HG02759 (cell line): ENCODE data around the gene PPARA.

Source experiments
- ATAC-seq: cut with Tn5 transposase; IDR thresholded peaks from one replicate; pipeline ENCODE4 v1.9.1; 2021; ENCODE audit warnings: mild to moderate bottlenecking, moderate library complexity; ENCODE audit not compliant: unreplicated experiment

Gene PPARA

GRCh38 chr22:46269564-46269963, 119.2 kb downstream of the PPARA start:
- ATAC-seq = no peak

- ATAC-seq = no peak
Observed at GRCh38 chr22:46272196-46272595, 121.9 kb downstream of the PPARA start.

DNA sequence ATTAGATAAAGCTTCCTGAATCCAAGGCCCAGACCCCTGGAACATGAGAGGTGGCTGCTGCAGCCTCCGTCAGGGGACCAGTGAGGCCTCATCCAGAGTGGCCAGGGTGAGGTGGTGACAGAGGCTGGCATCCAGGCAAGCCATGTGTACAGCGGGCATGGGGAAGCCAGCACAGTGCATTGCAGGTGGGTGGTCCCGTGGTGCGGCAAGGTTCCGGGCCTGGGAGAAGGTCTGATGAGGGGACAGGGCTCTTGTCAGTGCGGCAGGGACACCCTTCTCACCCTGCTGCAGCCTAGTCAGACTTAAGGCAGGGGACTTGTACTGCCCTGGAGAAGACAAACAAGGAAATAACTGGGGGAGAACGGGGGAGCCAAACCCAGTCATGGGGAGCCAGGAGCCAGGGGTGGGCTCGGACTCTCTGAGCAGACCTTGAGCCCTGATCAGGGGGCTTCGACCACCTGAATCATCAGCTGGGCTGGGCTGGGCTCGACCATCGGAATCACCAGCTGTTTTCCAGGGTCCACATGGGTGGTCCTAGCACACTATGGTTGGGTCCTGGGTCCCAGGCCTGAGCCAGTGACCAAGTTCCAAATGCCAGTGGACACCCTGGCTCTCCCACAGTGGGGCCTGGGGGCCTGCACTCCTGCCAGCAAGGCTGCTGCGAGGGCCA, 122.6 kb downstream of the PPARA start:
- no peak for ATAC-seq

- no peak for ATAC-seq
Observed at GRCh38 chr22:46273432-46274148, 123.3 kb downstream of the PPARA start.

GRCh38 chr22:46274381-46274780, 124.1 kb downstream of the PPARA start:
- no peak for ATAC-seq

- ATAC-seq = no peak
Observed at GRCh38 chr22:46275455-46276122, 125.3 kb downstream of the PPARA start.

GRCh38 chr22:46276563-46276962, 126.2 kb downstream of the PPARA start:
- ATAC-seq = no peak

DNA sequence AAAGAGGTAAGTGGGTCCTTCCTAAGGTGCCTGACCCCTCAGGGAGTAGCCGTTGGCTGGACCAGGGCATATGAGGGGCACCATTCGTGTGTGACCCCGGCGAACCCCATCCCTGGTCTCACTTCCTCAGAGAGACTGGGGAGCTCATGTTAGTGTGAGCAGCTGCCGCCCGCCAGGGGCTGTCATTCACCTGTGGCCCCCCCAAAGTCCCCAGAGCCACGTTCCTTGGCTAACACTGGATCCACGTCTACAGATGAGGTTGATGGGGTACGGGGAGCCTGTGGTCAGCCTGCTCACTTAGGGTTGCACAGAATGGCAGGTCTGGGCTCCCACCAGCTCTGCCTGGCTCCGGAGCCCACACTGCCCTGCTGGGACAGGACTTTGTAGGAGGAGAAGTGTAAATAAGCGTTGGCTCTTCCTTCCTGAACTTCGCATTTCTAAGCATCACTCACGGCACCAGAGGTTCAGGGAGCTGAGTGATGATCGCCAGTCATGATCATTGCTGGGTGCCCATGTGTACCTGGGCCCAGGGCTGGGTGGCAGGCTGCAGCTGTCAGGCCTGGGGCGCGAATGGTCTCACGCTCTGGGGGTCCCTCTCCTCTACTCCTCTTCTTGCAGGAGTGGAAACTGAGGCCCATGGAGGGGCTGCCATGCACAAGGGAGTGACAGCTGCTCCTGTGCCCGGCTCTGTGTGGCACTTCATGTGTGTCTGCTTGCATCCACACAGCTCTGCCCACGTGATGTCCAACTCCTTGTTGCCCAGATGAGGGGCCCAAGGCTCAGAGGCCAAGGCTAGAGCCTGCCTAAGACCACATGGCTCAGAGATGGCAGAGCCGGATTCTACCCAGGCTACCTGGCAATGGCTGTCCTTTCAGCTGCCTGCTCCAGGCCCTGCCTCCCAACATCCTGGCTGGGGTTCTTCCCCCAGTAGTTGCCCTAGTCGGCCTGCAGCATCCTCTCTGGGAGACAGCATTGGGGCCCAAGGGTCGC, 128.6 kb downstream of the PPARA start:
- no peak for ATAC-seq

- no peak for ATAC-seq
Observed at GRCh38 chr22:46280063-46280817, 129.9 kb downstream of the PPARA start.

DNA sequence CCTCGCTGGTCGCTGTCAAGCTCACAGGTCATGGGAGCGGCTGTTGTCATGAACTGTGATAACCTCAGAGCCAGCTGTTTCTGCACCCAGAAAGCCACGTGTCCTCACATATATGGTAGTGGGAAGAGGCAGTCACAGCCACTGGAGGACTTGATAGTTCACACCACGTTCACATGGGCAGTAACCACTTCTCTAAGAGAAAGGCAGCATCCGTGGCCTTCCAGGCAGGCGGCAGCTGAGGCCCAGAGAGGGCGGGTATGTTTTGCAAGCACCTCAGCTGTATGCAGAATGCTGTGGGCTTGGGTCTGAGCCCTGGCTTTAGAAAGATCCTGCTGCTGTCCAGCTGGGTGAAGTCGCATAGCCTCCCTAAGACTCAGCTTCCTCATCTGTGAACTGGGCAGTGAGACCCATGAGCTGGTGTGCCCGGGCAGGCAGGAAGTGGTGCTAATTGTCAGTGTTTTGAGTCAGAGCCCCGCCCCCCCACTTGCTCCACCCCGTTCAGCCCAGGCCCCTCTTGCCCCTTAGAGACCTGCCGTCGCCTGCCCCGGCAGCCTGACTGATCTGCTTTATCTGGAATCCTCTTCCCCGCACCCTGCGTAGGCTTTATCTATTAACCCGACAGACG, 130.8 kb downstream of the PPARA start:
- ATAC-seq = no peak

- ATAC-seq = no peak
Observed at GRCh38 chr22:46281866-46282678, 131.7 kb downstream of the PPARA start.

DNA sequence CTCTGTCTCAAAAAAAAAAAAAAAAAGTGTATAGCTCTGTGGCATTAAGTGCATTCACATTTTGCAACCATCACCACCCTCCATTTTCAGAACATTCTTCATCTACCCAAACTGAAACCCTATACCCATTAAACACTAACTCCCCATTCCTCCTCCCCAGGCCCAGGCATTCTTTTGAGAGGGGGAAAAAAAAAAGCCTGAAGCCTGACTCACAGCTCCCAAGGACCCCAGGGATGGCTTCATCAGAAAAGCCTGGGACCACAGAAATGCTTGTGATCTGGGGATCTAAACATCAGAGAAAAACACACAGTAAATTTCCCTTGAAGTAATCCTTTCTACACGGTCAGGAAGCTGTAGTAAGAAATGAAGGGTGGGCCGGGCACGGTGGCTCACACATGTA, 135.7 kb downstream of the PPARA start:
- ATAC-seq = no peak

DNA sequence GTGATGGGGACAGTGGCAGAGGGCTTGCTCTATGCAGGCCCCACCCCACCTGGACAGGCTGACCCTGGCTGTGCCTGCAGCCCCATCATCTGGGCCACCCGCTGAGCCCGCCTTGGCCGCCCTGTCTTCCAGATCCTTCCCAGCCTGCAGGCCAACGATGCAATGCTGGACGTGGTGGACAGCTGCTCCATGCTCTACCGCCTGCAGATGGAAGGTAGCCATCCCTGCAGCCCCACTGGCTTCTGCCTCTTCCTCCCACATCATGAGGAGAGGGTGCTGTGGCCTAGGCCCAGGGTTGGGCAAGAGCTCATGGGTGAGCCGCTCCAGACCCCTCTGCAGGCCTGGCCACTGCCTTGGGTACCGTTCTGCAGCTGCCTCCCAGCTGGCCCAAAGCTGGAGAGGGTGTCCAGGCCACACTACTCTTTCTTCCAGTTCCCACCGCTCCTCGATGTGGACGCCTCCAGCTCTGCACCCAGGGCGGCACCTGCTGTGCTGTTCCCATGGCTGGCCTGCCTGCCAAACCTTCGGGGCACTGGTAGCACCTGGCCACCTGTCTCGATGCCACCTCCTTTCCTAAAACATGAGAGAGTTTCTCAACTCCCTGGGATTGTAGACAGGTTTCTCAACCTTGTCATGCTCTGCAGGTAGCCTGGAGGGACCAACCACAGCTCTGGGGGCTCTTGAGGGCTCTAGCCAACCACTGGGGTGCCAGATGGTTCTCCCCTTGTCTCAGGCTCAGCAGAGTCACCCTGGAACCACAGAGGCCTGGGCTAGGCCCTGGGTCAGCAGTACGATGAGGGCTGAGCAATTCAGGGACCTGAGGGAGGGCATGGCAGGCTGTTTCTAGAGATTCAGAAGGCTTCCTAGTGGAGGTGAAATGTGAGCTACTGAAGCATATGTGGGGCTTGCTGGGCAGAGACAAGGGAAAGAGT, 136.9 kb downstream of the PPARA start:
- ATAC-seq = no peak

GRCh38 chr22:46287873-46288751, 137.8 kb downstream of the PPARA start:
- peak; percentile 86 for ATAC-seq

- no peak for ATAC-seq
Observed at GRCh38 chr22:46288846-46289243, 138.5 kb downstream of the PPARA start.

DNA sequence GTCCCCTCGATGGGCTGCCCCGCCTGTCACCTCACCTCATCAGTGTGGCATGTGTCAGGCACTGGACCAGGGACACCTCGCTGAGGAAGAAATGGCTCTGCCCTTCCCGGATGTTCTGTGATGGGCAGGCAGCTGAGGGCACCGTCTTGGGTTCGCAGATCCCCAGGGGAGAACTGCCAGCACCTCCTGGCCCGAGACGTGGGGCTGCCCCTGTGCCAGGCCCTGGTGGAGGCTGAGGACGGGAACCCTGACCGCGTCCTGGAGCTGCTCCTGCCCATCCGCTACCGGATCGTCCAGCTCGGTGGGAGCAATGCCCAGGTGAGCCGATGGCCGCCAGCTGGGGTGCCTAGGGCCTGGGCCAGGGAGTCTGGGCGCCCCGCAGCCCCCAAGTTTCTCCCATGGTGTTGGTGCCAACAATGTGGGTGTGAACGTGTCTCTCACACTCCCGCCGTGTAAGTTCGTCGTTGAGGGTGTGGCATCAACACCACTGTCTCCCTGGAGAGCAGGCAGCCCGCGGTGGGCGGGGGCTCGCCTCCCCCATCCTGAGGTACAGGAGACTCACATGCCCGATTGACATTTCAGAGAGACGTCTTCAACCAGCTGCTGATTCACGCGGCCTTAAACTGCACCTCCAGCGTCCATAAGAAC, 139.0 kb downstream of the PPARA start:
- ATAC-seq = no peak
